Endothelial cell of umbilical vein (primary cell): ENCODE measurements around the gene HGFAC.

Experiments used
- EZH2 ChIP-seq: IDR thresholded peaks from 2 replicates; pipeline ENCODE4 v1.6.1; 2012; ENCODE audit warnings: borderline replicate concordance, low read depth, mild to moderate bottlenecking, moderate library complexity, low read length, inconsistent platforms; ENCODE audit not compliant: severe bottlenecking
- POLR2A ChIP-seq: IDR thresholded peaks from 2 replicates; pipeline ENCODE4 v1.6.1; 2012; ENCODE audit warnings: low read depth, mild to moderate bottlenecking, control low read depth, low read length
- TF ChIP-seq, protein P1 (sequence below), 2 donors: IDR thresholded peaks; 1 replicate in 1 of 2; 2 replicates in 1 of 2; pipeline ENCODE4 v1.5.1; 2011; ENCODE audit warnings: low read length in 2 of 2, mild to moderate bottlenecking in 2 of 2, moderate library complexity in 2 of 2, control low read depth in 1 of 2, inconsistent platforms in 1 of 2, low read depth in 1 of 2; ENCODE audit not compliant: insufficient read depth in 1 of 2; ENCODE audit errors: extremely low read depth in 1 of 2

DNA sequence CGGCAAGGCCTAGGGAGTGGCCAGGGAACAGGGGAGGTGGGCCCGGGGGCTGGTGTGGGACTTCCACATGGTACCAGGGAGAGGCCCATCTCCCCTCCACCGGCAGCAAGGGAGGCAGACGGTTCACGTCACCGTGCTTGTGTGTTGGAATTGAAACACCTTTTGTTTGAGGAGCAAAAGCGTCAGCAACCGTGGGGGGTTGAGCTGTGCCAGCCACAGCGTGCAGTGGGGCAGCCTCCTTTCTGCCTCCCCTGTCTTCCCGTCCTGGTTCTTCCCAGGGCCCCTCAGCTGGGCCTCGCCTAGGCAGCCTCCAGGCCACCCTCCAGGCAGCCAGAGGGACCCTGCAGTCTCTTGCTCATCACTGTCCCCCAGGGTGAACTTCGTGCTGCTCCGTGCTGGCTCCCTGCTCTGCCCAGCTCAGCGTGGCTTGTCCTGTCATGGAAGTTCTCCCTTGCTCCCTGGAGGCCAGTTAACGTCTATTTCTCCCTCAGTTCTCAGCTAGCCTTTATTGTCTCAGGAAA, 32.1 kb upstream of the HGFAC start:
- TF ChIP-seq, protein P1, sequence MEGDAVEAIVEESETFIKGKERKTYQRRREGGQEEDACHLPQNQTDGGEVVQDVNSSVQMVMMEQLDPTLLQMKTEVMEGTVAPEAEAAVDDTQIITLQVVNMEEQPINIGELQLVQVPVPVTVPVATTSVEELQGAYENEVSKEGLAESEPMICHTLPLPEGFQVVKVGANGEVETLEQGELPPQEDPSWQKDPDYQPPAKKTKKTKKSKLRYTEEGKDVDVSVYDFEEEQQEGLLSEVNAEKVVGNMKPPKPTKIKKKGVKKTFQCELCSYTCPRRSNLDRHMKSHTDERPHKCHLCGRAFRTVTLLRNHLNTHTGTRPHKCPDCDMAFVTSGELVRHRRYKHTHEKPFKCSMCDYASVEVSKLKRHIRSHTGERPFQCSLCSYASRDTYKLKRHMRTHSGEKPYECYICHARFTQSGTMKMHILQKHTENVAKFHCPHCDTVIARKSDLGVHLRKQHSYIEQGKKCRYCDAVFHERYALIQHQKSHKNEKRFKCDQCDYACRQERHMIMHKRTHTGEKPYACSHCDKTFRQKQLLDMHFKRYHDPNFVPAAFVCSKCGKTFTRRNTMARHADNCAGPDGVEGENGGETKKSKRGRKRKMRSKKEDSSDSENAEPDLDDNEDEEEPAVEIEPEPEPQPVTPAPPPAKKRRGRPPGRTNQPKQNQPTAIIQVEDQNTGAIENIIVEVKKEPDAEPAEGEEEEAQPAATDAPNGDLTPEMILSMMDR (IDR thresholded peaks at IDR 0.05; ENCODE audit: extremely low read depth in 1 of 2, insufficient read depth in 1 of 2, low read depth in 1 of 2, low read length in 2 of 2) = no peak
- TF ChIP-seq POLR2A = no peak
- TF ChIP-seq EZH2 = no peak
